ENCODE data around the gene PITPNC1.

PITPNC1 gene

DNA sequence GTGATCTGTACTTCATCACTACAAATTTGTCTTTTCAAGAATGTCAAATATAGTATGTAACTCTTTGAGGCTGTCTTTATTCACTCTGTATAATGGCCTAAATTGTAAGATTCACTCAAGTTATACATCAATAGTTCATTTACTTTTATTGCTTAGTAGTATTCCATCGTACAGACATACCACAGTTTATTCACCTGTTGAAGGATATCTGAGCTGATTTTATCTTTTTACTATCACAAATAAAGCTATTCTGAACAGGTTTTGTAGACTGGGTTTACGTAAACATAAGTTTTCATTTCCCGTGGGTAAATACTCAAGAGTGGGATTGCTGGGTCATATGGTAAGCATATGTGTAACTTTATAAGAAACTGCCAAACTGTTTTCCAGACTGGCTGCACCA lies 29.3 kb upstream of the PITPNC1 start:
- no peak for DNase-seq (ENCODE audit: low read depth)
- no peak for TF ChIP-seq CTCF (IDR thresholded peaks at IDR 0.05; ENCODE audit: insufficient read depth, low read depth, low read length, missing control alignments)
- H3K4me3 ChIP-seq (ENCODE audit: low read length): no peak overlapping the region

GRCh38 chr17:67349420-67349819 lies 27.7 kb upstream of the PITPNC1 start:
- no peak for DNase-seq (ENCODE audit: low read depth)
- TF ChIP-seq CTCF (IDR thresholded peaks at IDR 0.05; ENCODE audit: insufficient read depth, low read depth, low read length, missing control alignments): no peak
- no peak overlapping the region for H3K4me3 ChIP-seq (ENCODE audit: low read length)

- TF ChIP-seq CTCF (IDR thresholded peaks at IDR 0.05; ENCODE audit: insufficient read depth, low read depth, low read length, missing control alignments): no peak
- H3K4me3 ChIP-seq (ENCODE audit: low read length): no peak overlapping the region
- DNase-seq (ENCODE audit: low read depth): no peak
Observed at GRCh38 chr17:67353161-67353560, 23.9 kb upstream of the PITPNC1 start.

DNA sequence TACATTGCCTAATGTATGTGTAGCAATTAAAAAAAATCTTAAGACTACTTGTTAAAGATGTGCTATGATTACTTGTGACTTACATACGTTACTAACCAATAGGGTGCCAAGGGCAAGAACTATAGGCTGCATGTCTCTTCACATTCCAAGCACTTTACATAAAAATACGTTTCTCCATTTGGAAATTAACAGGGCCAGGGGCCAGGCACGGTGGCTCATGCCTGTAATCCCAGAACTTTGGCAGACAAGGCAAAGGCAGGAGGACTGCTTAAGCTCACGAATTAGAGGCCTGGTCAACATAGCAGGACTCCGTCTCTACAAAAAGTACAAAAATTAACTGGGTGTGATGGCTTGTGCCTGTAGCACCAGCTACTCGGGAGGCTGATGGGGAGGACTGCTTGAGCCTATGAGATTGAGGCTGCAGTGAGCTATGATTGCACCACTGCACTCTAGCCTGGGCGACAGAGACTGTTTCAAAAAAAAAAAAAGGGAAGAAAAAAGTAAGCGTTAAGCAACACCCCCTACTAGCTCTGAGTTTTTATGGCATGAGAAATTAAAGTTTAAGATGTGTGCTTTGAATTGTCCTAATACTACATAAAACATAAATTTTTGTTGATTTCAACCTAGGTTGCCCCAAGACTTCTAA lies 23.0 kb upstream of the PITPNC1 start:
- DNase-seq (ENCODE audit: low read depth): no peak
- H3K4me3 ChIP-seq (ENCODE audit: low read length): no peak overlapping the region
- TF ChIP-seq CTCF (IDR thresholded peaks at IDR 0.05; ENCODE audit: insufficient read depth, low read depth, low read length, missing control alignments): no peak

GRCh38 chr17:67358612-67359011 lies 18.5 kb upstream of the PITPNC1 start:
- no peak for TF ChIP-seq CTCF (IDR thresholded peaks at IDR 0.05; ENCODE audit: insufficient read depth, low read depth, low read length, missing control alignments)
- no peak overlapping the region for H3K4me3 ChIP-seq (ENCODE audit: low read length)
- no peak for DNase-seq (ENCODE audit: low read depth)

DNA sequence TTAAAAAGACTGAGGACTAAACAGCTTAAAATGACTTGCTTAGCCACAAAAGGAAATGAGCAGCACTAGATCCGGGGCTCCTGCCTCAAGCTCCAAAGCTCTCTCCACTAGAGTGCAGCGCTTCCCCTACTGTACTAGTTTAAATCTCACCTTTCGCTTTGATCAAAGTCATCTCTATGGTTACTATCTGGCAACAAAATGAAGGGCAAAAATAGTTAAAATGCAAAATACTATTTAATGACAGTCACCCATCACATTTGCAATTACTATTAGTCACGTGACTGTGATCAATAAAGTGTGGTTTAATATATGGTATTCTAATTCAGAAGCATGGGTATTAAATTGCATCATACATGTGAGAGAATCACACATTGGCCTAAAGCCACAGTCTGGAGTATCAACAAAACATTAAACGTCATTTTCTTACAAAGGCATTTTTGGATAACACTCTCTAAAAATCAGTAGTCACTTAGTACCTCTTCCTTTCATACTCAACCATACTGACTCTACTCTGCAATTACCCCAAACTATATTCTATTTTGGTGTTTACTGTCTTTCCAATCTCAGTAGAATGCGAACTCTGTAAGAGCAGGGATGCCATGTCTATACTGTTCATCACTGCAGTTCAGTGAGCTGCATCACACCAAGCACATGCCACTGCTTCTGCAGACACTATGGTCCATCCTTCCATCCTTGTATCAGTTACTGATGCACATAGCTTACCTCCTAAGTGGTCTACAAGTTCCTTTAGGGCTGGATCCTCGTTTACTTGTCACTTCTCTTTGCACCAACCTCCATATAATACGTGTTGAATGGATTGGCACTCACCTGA lies 16.9 kb upstream of the PITPNC1 start:
- DNase-seq (ENCODE audit: low read depth): peak; percentile 27
- peak; percentile 27 for TF ChIP-seq CTCF (IDR thresholded peaks at IDR 0.05; ENCODE audit: insufficient read depth, low read depth, low read length, missing control alignments)
- H3K4me3 ChIP-seq (ENCODE audit: low read length): no peak overlapping the region
